Hematopoietic multipotent progenitor cell treated with erythropoietin and hydrocortisone succinate and interleukin-3 and kit ligand, for 8 days (in vitro differentiated cells): Measurements from ENCODE around the gene CAMTA1.

Source experiments
- DNase-seq: peaks from one replicate; pipeline ENCODE4 v3.0.0-alpha.2; 2015

Gene CAMTA1

DNA sequence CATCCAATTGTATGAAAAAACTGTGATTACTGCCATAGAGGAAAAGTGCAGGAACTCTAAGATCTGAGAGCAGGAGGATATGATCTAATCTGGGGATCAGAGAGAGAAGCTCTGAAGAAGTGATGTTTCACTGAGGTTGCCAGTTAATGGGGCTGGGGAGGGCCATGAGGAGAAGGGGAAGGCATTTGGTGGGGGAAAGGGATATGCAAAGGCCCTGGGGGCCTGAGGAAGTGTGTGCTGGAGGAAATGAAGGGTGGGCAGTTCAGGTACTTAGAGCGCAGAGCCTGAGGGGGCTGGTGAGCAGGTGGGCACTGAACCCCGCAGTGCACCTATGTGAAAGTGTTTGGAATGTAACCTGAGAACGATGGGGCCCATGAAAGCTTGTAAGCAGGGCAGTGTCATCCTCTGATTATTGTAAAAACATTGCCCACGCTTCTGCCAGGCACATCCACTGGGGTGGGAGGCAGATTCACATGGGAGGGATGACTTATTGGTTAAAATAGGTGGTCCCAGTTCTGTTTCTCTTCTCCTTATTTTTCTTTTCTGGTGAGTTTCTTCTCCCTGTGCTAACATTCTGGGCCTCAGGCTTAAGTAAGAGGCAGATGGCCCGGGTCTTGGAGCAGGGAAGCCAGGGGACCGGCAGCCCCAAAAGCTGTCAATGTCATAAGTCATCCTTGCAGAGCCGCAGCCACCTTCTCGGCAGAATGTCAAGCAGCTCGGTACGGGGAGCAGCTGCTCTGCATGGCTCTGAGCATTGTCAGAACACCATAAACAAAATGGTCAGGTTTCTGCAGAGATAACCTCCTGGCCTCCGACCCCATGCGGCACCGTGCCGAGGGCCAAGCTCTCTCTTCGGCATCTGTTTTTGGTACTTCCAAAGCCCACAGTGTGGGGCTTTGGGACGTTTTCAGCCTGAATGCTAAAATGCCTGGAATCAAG lies 493.8 kb downstream of the CAMTA1 start:
- DNase-seq = no peak

DNA sequence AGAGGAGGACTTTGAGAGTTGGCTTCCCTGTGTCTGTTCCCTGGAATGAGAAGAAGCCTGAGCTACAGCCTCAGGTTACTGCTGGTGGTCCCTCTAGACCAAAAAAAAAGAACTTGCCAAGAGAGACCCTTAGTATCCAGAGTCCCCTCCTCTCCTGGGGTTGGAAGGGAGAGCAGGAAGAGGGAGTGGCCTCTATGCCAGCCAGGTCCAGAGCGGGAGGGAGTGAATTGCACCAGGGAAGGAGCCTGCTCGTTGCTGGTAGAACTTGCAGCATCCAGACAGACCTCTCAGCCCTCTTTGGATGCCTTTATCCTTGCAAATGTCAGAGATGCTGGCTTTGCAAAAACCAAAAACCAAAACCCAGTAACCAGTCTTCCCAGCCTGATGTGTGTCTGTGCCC lies 494.5 kb downstream of the CAMTA1 start:
- no peak for DNase-seq

DNA sequence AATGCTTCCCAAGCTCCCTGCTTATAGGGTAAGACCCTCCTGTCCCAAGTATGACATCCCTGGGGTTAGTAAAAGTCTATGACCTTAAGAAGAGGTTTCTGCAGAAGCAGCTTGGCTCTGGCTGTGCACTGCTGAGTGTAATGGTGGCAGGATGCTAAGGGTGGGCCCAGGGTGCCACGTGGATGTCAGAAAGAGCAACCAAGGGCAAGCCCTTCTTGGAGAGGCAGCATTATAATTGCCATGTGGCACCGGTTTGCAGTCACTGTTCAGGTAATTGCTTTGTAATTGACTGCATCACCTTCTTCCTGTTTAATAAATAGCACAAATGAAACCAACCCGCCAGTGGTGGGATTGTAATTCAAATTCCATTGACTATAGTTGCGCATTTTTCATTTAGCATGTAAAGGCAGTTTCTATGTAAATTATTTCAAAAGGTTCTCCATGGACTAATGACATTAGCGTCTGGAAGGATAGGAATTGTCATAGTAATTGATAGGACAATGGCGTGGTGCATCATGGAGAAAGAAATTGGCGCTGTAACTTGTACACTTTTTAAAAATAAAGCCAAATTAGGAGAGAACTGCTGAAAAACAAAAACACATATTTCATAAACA lies 495.2 kb downstream of the CAMTA1 start:
- DNase-seq = no peak

- DNase-seq = no peak
These were observed 496.6 kb downstream of the CAMTA1 start for GRCh38 chr1:7281821-7282220.

GRCh38 chr1:7284839-7285435 lies 499.7 kb downstream of the CAMTA1 start:
- DNase-seq = no peak

DNA sequence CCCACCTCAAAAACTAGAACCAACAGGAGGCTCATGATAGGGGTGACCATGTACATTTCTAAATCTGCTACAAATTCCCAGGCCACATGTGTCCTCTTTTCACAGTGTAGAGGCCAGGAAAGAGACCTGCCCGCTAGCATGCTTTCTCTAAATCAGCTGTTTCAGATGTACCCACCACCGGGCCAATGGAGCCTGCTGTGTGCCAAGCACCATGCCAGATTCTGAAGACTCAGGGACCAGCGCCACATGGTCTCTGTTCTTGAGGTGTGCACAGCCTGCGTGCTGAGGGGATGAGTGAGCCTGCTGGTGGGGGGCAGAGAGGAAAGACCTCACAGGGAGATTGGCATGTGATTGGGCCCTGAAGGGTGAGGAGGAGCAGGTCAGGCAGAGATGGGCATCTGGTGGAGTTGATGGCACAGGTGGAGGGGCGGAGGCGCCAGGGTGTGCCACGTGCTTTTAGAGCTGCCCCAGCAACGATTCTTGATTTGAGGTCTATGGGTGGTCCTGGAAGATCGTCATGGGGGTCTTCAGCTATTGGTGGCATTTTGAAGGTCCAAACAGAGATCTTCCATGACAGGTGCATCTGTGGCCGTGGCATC lies 500.7 kb downstream of the CAMTA1 start:
- DNase-seq = no peak

DNA sequence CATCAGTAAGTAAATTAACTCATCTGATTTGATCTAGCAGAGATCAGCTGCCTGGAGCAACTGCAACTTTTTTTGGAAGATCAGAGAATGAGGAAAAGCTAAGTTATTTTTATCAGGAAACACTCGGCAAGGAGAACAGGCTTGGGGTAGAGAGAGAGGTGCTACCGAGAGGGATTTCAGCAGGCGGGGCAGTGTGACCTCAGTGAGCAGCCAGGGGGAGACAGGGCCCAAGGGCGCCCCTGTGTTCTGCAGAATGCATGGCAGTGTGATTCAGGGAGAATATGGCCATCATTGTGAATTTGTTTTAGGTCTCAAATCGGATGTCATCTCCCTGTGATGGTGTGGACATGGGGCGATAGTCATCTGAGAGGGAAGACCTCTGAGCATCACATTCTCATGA lies 501.8 kb downstream of the CAMTA1 start:
- no peak for DNase-seq

GRCh38 chr1:7288992-7289391 lies 503.7 kb downstream of the CAMTA1 start:
- DNase-seq = no peak

GRCh38 chr1:7289694-7290093 lies 504.4 kb downstream of the CAMTA1 start:
- DNase-seq = no peak

GRCh38 chr1:7290971-7291970 lies 506.0 kb downstream of the CAMTA1 start:
- DNase-seq = no peak

GRCh38 chr1:7292036-7292681 lies 506.9 kb downstream of the CAMTA1 start:
- no peak for DNase-seq

DNA sequence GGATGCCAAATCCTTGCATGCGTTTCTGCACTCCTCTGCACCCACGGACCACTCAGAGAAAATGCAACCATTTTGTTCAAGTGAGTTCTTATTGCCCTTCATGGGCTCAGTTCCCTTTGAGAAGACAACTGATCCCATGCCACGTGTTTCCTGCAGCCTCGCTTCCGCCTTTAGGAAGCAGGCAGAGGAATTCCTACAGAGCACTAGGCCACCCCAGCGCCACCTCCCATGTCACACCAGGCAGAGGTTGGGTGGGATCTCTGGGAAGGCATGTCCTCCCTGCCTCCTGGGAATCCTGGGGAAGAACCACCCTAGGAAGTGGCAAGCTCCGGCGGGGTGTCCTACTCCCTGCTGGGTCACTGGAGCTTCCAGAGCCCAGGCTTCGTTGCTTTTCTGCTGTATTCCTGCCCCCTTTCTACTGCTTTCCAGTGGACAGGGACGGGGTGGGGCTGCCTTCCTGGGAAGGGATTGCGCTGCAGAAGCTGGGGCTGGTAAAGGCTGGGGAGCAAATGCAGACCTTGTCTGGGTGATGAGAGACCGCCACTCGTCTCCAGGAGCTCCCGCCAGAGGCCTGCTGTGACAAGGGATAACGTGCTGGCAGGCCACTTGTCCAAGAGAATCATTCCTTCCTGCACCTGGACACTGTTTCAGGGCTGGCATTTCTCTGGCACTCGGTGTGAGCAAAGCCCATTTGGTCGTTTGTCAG lies 507.6 kb downstream of the CAMTA1 start:
- DNase-seq = no peak

DNA sequence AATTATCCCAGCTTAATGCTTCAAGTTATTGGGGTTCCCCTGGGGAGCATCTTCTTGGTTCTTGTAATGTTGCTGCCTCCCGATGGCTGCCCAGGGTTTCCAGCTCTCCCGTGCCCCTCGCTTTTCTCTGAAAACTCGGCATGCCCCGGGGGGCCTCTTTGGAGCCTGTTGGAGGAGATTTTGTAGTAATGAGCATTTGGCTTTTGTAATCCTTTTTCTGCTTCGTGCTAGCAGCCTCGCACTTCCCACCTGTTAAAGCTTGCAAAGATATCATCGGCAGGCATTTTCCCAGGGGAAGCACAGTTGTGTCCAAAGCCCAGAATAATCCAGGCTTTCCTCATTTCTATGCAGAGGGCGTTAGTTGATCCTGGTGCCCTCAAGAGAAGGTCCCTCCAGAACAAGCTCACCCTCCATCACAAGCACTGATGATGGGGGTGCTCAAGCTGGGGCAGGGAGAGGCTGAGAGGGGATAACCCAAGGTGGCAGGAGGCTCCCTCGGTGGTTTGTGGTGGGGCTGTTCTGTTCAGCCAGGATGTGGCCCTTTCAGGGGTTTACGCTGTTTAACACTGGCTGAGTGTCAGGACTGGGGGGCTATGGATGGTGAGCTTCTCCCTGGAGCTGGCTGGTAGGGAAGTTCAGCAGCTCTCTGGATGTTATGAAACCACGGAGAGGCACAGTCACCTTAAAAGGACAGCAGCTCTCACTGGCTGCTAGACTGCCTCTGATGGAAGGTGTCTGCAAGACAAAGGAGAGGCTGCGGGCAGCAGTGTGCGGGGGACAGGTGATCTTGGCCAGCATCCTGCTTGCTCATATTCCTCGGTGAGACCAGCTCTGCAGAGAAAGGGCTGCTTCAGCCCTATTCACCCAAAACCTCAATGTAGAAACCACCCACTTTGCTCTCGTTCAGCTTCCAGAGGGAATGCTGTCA lies 508.7 kb downstream of the CAMTA1 start:
- DNase-seq = no peak

GRCh38 chr1:7294636-7295035 lies 509.4 kb downstream of the CAMTA1 start:
- DNase-seq = no peak

DNA sequence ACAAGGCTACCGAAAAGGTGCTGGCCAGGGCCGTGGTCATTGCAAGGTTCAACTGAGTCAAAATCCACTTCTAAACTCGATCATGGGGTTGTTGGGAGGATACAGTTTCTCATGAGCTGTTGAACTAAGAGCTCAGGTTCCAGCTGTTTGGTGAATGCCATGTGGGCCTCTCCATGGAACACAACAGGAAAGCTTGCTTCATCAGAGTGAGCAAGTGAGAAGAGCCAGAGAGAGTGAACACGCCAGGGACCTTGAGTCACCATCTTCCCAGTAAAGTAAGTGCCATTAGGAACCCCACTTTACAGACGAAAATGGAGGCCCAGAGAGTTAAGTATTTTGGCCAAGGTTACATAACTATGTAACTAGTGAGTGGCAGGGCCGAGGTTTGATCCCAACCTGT lies 510.7 kb downstream of the CAMTA1 start:
- DNase-seq = no peak

DNA sequence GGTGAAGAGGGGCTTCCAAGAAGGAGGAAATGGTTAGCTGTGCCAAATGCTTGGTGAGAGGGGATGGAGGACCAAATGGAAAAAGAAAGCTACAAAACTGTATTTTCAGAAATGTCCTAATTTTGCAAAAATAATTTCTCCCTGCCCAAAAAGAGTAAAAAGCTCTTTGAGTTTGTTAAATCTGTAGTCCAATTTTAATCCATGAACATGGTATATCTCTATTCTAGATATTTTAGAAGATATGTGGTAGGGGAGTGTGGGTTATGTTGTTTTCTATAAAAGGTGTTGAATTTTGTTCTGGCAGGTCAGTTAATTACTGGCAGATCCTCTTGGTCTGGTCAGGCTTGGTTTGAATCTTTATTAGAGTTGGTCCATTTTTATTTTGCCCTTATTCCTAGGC lies 511.7 kb downstream of the CAMTA1 start:
- DNase-seq = no peak

DNA sequence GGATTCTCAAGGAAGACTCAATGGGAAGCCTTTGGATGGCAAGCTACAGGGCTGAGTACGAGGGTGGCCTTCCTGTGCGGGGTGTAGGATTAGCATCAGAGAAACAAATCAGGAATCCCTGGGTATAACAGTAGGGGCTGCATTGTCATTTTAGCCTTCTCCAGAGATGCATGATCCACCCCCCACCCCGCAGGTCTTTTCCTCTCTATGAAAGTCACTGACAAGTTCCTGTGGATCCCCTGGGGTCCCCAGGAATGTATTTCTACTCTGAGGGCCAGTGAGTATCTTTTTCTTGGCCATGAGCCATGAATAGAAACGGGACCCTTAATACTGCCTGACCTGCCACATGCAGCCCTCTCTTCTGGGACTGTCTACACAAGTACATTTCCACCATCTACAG lies 512.9 kb downstream of the CAMTA1 start:
- no peak for DNase-seq

- no peak for DNase-seq
These were observed 513.5 kb downstream of the CAMTA1 start for GRCh38 chr1:7298749-7299151.

DNA sequence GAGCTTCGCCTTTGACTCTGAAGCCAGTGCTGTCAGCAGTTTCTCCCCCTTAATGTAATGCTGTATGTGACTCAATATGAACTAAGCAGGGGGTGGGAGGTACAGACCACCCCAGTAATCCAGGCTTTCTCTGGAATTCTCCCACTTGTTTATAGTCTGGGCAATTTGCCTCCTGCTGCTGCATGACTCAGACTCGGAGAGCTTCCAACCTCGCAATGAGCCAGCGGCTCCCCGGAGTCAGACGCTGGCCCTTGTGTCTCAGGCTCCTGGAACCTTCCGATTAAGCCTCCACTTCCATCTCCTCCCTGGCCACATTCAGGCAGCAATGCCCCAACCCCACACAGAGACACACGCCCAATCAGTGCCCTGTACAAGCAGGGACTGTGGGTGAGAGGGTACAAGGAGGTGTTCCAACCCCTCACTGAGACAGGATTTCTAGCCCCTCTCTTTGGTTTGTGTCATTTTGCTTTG lies 514.1 kb downstream of the CAMTA1 start:
- DNase-seq = no peak

- no peak for DNase-seq
These were observed 514.7 kb downstream of the CAMTA1 start for GRCh38 chr1:7299994-7300393.
